WTC11 (cell line): Measurements from ENCODE around the gene MARVELD2. TPM values are rescaled to one million over a fixed set of nuclear protein-coding genes. Genes with fewer than 3 reads are reported as not detected.
A peak's percentile ranks its signal among the peaks of the same experiment; 100 is the strongest.

ENCODE experiments used
- ATAC-seq: fragments of 200-7000 bp; cut with Tn5 transposase; 2 replicates; pipeline ENCODE4 v1.10.0; 2021; ENCODE audit warnings: mild to moderate bottlenecking, moderate library complexity
- CTCF ChIA-PET: fragments of 300-600 bp; sonication (Branson Sonifier 250); formaldehyde crosslinking; loops from one replicate; lab custom pipeline; 2021; ENCODE audit warnings: antibody characterized with exemption; lab: Charles Lee
- POLR2A ChIA-PET: fragments of 350-600 bp; sonication (Branson Sonifier 250); formaldehyde crosslinking; loops from one replicate; lab custom pipeline; 2021; ENCODE audit warnings: antibody characterized with exemption; lab: Charles Lee
- DNase-seq: peaks from one replicate; pipeline ENCODE4 v3.0.0; 2021; ENCODE audit warnings: low spot score
- H3K27ac Mint-ChIP-seq: 2 replicates; pipeline ENCODE4 v1.8.0; 2021; ENCODE audit warnings: mixed read lengths
- H3K27me3 Mint-ChIP-seq: 2 replicates; pipeline ENCODE4 v1.8.0; 2021; ENCODE audit warnings: low read depth, mild to moderate bottlenecking, moderate library complexity, mixed read lengths
- H3K36me3 Mint-ChIP-seq: 2 replicates; pipeline ENCODE4 v1.8.0; 2021; ENCODE audit warnings: mixed read lengths
- H3K4me1 Mint-ChIP-seq: 2 replicates; pipeline ENCODE4 v1.8.0; 2022; ENCODE audit warnings: mixed read lengths
- H3K4me3 Mint-ChIP-seq: 2 replicates; pipeline ENCODE4 v1.8.0; 2021; ENCODE audit warnings: mild to moderate bottlenecking, moderate library complexity, mixed read lengths
- H3K9me3 Mint-ChIP-seq: 2 replicates; pipeline ENCODE4 v1.8.0; 2021; ENCODE audit warnings: mixed read lengths
- ATF3 ChIP-seq: sonication (generic); formaldehyde crosslinking; conservative IDR thresholded peaks from 2 replicates; pipeline ENCODE4 v1.8.1; 2022; ENCODE audit warnings: mild to moderate bottlenecking, missing genetic modification reagents
- CREB1 ChIP-seq: sonication (generic); formaldehyde crosslinking; IDR thresholded peaks from 2 replicates; pipeline ENCODE4 v1.8.0; 2023; ENCODE audit warnings: mild to moderate bottlenecking, missing genetic modification reagents
- CREM ChIP-seq: sonication (generic); formaldehyde crosslinking; IDR thresholded peaks from 2 replicates; pipeline ENCODE4 v1.8.1; 2022; ENCODE audit warnings: mild to moderate bottlenecking, missing genetic modification reagents, moderate library complexity
- ELF4 ChIP-seq: sonication (generic); formaldehyde crosslinking; IDR thresholded peaks from 2 replicates; pipeline ENCODE4 v1.8.1; 2022; ENCODE audit warnings: low read depth, mild to moderate bottlenecking, moderate library complexity, missing genetic modification reagents
- EMX1 ChIP-seq: fragments of 250-450 bp; sonication (Bioruptor Pico); IDR thresholded peaks from 2 replicates; pipeline ENCODE4 v1.8.0; 2021; ENCODE audit warnings: mild to moderate bottlenecking
- FOXP1 ChIP-seq: sonication (generic); formaldehyde crosslinking; IDR thresholded peaks from 2 replicates; pipeline ENCODE4 v1.8.0; 2022; ENCODE audit warnings: missing genetic modification reagents, mild to moderate bottlenecking, moderate library complexity, borderline replicate concordance
- GABPB1 ChIP-seq: sonication (generic); formaldehyde crosslinking; IDR thresholded peaks from 2 replicates; pipeline ENCODE4 v1.8.1; 2023; ENCODE audit warnings: mild to moderate bottlenecking, missing genetic modification reagents
- HMGA2 ChIP-seq: fragments of 250-450 bp; sonication (Bioruptor Pico); IDR thresholded peaks from 2 replicates; pipeline ENCODE4 v1.4.0; 2021; ENCODE audit warnings: mild to moderate bottlenecking, moderate library complexity
- HMGXB4 ChIP-seq: sonication (generic); formaldehyde crosslinking; IDR thresholded peaks from 2 replicates; pipeline ENCODE4 v1.8.1; 2023; ENCODE audit warnings: mild to moderate bottlenecking, moderate library complexity, missing genetic modification reagents
- JAZF1 ChIP-seq: fragments of 250-450 bp; sonication (Bioruptor Pico); IDR thresholded peaks from 2 replicates; pipeline ENCODE4 v1.9.0; 2021; ENCODE audit warnings: moderate library complexity, mild to moderate bottlenecking, inconsistent platforms
- MXD4 ChIP-seq: fragments of 250-450 bp; sonication (Bioruptor Pico); IDR thresholded peaks from 2 replicates; pipeline ENCODE4 v1.8.0; 2021; ENCODE audit warnings: mild to moderate bottlenecking, moderate library complexity, borderline replicate concordance
- NFE2L1 ChIP-seq: sonication (generic); formaldehyde crosslinking; IDR thresholded peaks from 2 replicates; pipeline ENCODE4 v1.8.1; 2023; ENCODE audit warnings: missing genetic modification reagents
- NR1H2 ChIP-seq: sonication (generic); formaldehyde crosslinking; IDR thresholded peaks from 2 replicates; pipeline ENCODE4 v1.9.0; 2021; ENCODE audit warnings: mild to moderate bottlenecking, moderate library complexity, missing genetic modification reagents
- NR3C1 ChIP-seq: sonication (generic); formaldehyde crosslinking; conservative IDR thresholded peaks from 2 replicates; pipeline ENCODE4 v1.8.1; 2023; ENCODE audit warnings: low read depth, mild to moderate bottlenecking, missing genetic modification reagents
- SOX15 ChIP-seq: fragments of 250-450 bp; sonication (Bioruptor Pico); IDR thresholded peaks from 2 replicates; pipeline ENCODE4 v1.9.0; 2021; ENCODE audit warnings: mild to moderate bottlenecking
- SP1 ChIP-seq: sonication (generic); formaldehyde crosslinking; conservative IDR thresholded peaks from 2 replicates; pipeline ENCODE4 v1.8.1; 2022; ENCODE audit warnings: missing genetic modification reagents
- STAT6 ChIP-seq: sonication (generic); formaldehyde crosslinking; conservative IDR thresholded peaks from 2 replicates; pipeline ENCODE4 v1.8.1; 2023; ENCODE audit warnings: mild to moderate bottlenecking, low read depth, missing genetic modification reagents, moderate library complexity
- TEAD4 ChIP-seq: sonication (generic); formaldehyde crosslinking; IDR thresholded peaks from 2 replicates; pipeline ENCODE4 v1.8.0; 2022; ENCODE audit warnings: mild to moderate bottlenecking, missing genetic modification reagents
- ZBTB21 ChIP-seq: sonication (generic); formaldehyde crosslinking; IDR thresholded peaks from 2 replicates; pipeline ENCODE4 v1.8.1; 2023; ENCODE audit warnings: mild to moderate bottlenecking, missing genetic modification reagents, borderline replicate concordance
- ZNF138 ChIP-seq: sonication (generic); formaldehyde crosslinking; conservative IDR thresholded peaks from 2 replicates; pipeline ENCODE4 v1.8.1; 2022; ENCODE audit warnings: mild to moderate bottlenecking, moderate library complexity, missing genetic modification reagents
- ZNF263 ChIP-seq: sonication (generic); formaldehyde crosslinking; IDR thresholded peaks from 2 replicates; pipeline ENCODE4 v1.8.1; 2022; ENCODE audit warnings: low read depth, mild to moderate bottlenecking, moderate library complexity, missing genetic modification reagents
- total RNA-seq: library from RNA; stranded (reverse); gene quantifications from 3 replicates; pipeline ENCODE4 v1.2.3, GENCODE V29; 2021
- TF ChIP-seq, protein P1 (sequence below): sonication (generic); formaldehyde crosslinking; IDR thresholded peaks from 2 replicates; pipeline ENCODE4 v1.8.0; 2023; ENCODE audit warnings: missing genetic modification reagents
- TF ChIP-seq, protein P2 (sequence below): fragments of 250-450 bp; sonication (Bioruptor Pico); IDR thresholded peaks from 2 replicates; pipeline ENCODE4 v1.9.0; 2021; ENCODE audit warnings: moderate library complexity, mild to moderate bottlenecking, inconsistent platforms, borderline replicate concordance
- TF ChIP-seq, protein P3 (sequence below): sonication (generic); formaldehyde crosslinking; IDR thresholded peaks from 2 replicates; pipeline ENCODE4 v1.8.0; 2022; ENCODE audit warnings: mild to moderate bottlenecking, missing genetic modification reagents
- TF ChIP-seq, protein P4 (sequence below): sonication (generic); formaldehyde crosslinking; IDR thresholded peaks from 2 replicates; pipeline ENCODE4 v1.8.1; 2023; ENCODE audit warnings: mild to moderate bottlenecking, missing genetic modification reagents

The MARVELD2 gene
- total RNA-seq, 1 experiment from 2014 or later, result 28.6 TPM

- TF ChIP-seq HMGA2 (CRISPR knock-in tag), result no peak
- TF ChIP-seq MXD4 (CRISPR knock-in tag), result no peak
- TF ChIP-seq, protein P1, sequence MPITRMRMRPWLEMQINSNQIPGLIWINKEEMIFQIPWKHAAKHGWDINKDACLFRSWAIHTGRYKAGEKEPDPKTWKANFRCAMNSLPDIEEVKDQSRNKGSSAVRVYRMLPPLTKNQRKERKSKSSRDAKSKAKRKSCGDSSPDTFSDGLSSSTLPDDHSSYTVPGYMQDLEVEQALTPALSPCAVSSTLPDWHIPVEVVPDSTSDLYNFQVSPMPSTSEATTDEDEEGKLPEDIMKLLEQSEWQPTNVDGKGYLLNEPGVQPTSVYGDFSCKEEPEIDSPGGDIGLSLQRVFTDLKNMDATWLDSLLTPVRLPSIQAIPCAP, result no peak; the same call in 1 of the 2 replicates
- 0 out of 2 replicates have a peak, but pooled peaks have one; percentile 40 for TF ChIP-seq CREM
- no peak for TF ChIP-seq ZNF138
- TF ChIP-seq, protein P2, sequence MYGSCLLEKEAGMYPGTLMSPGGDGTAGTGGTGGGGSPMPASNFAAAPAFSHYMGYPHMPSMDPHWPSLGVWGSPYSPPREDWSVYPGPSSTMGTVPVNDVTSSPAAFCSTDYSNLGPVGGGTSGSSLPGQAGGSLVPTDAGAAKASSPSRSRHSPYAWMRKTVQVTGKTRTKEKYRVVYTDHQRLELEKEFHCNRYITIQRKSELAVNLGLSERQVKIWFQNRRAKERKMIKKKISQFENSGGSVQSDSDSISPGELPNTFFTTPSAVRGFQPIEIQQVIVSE (CRISPR knock-in tag), result no peak
- TF ChIP-seq FOXP1 (CRISPR knock-in tag), result 0 out of 2 replicates have a peak, but pooled peaks have one; percentile 45
- 0 out of 2 replicates have a peak, but pooled peaks have one; percentile 71 for TF ChIP-seq TEAD4
- TF ChIP-seq, all 79 proteins: peak for 28
These were observed 77.5 kb downstream of the MARVELD2 start, which contains the start of gene OCLN (continued) for GRCh38 chr5:69492391-69492922.

- peak overlapping the region; percentile 85 for H3K4me3 Mint-ChIP-seq
- peak; percentile 13 for ATAC-seq
- peaks cover 2% of the 10 kb centered on the region; the same call in 1 of the 2 replicates for H3K27me3 Mint-ChIP-seq
- H3K4me1 Mint-ChIP-seq, result peaks cover 51% of the 10 kb centered on the region
- H3K27ac Mint-ChIP-seq, result peak overlapping the region; percentile 99
- ChIA-PET CTCF (interaction anchor here (1.0 to 1.1 kb wide), 2 partner anchors 86 to 399 kb away, joined by 3 read pairs; partner anchors contain the start of gene SLC30A5), POLR2A (interaction anchor here (0.8 to 1.3 kb wide), 3 partner anchors 9 to 78 kb away, joined by 3 to 6 read pairs (median 3); partner anchors contain the start of gene MARVELD2)
- no peaks in the 10 kb centered on the region for H3K9me3 Mint-ChIP-seq
- H3K36me3 Mint-ChIP-seq, result no peaks in the 10 kb centered on the region
- peak; percentile 69 for DNase-seq
- TF ChIP-seq ELF4 (CRISPR knock-in tag) (no peak), NR3C1 (0 out of 2 replicates have a peak, but pooled peaks have one; percentile 6), NFE2L1 (CRISPR knock-in tag) (peak; percentile 8; the same call in 1 of the 2 replicates), ZNF263 (peak; percentile 23; the same call in 1 of the 2 replicates), GABPB1 (CRISPR knock-in tag) (no peak)
These were observed 78.0 kb downstream of the MARVELD2 start for GRCh38 chr5:69492923-69493395.

DNA sequence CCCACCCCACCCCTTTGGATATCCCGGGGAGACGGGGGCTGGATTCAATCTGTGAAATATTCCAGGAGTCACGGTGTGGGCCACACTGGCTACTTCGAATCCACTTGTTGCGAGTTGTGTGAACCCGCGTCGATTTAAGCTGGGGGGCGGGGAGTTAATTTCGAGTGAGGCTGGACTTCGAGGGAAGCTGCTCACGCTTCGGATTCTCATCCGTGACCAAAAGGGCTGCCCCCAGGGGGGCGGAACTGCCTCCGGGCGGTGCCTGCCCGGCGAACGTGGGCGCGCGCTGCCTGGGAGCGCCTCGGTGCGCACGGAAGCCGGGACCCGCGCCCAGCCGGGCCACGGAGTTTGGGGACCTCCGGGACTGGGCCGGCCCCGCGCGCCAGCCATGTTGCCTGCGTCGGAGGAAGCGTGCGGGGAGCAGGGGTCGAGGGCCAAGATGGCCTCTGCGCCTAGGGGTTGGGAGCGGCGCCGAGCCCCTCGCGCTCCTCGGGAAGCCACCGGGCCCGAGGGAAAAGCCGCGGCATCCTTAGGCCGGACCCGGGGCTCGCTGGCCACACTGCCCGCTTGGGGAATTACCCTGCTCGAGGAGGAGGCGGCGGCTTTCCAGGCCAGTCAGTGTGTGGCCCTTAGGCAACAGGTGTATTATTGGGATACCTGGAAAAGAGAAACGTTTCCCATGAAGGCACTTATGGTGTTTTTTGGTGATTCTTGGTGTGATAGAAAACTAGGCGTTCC, 78.6 kb downstream of the MARVELD2 start:
- Mint-ChIP-seq H3K36me3 (no peaks in the 10 kb centered on the region), H3K27me3 (peaks cover 2% of the 10 kb centered on the region; the same call in 1 of the 2 replicates), H3K9me3 (no peaks in the 10 kb centered on the region), H3K4me1 (peaks cover 50% of the 10 kb centered on the region), H3K4me3 (peak overlapping the region; percentile 85), H3K27ac (peak overlapping the region; percentile 99)
- ChIA-PET POLR2A (interaction anchor here (0.8 to 1.3 kb wide), 3 partner anchors 8 to 78 kb away, joined by 3 to 6 read pairs (median 3); partner anchors contain the start of gene MARVELD2), CTCF (interaction anchor here (1.0 to 1.1 kb wide), 2 partner anchors 86 to 400 kb away, joined by 3 read pairs; partner anchors contain the start of gene SLC30A5)
- DNase-seq, result peak; percentile 47
- peak; percentile 38 for ATAC-seq
- no peak for TF ChIP-seq SP1 (CRISPR knock-in tag)
- no peak for TF ChIP-seq STAT6 (CRISPR knock-in tag)
- TF ChIP-seq, protein P3, sequence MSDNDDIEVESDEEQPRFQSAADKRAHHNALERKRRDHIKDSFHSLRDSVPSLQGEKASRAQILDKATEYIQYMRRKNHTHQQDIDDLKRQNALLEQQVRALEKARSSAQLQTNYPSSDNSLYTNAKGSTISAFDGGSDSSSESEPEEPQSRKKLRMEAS, result peak; percentile 84
- TF ChIP-seq, protein P4, sequence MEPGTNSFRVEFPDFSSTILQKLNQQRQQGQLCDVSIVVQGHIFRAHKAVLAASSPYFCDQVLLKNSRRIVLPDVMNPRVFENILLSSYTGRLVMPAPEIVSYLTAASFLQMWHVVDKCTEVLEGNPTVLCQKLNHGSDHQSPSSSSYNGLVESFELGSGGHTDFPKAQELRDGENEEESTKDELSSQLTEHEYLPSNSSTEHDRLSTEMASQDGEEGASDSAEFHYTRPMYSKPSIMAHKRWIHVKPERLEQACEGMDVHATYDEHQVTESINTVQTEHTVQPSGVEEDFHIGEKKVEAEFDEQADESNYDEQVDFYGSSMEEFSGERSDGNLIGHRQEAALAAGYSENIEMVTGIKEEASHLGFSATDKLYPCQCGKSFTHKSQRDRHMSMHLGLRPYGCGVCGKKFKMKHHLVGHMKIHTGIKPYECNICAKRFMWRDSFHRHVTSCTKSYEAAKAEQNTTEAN (CRISPR knock-in tag), result no peak
- TF ChIP-seq EMX1 (CRISPR knock-in tag), result no peak
- no peak for TF ChIP-seq SOX15
- no peak for TF ChIP-seq NR1H2 (CRISPR knock-in tag)
- TF ChIP-seq JAZF1 (CRISPR knock-in tag), result no peak
- 0 out of 2 replicates have a peak, but pooled peaks have one; percentile 29 for TF ChIP-seq CREB1 (CRISPR knock-in tag)
- peak; percentile 73; the same call in 1 of the 2 replicates for TF ChIP-seq HMGXB4 (CRISPR knock-in tag)
- TF ChIP-seq ATF3 (CRISPR knock-in tag), result no peak
- peak; percentile 27; the same call in 1 of the 2 replicates for TF ChIP-seq ZBTB21
